GM12878 (cell line): ENCODE measurements around the gene CPA4.

ENCODE experiments used
- NR2F1 ChIP-seq: fragments of 450-650 bp; conservative IDR thresholded peaks from 2 replicates; pipeline ENCODE4 v1.6.1; 2017; ENCODE audit warnings: mild to moderate bottlenecking
- POLR2A ChIP-seq: IDR thresholded peaks from 2 replicates; pipeline ENCODE4 v1.6.1; 2011; ENCODE audit warnings: low read depth, mild to moderate bottlenecking, low read length
- TF ChIP-seq, protein P1 (sequence below), 3 experiments: IDR thresholded peaks in 2 of 3; conservative IDR thresholded peaks in 1 of 3; 2 replicates each; pipeline ENCODE4 v1.5.1; 2011; ENCODE audit warnings: low read depth in 3 of 3, low read length in 3 of 3, mild to moderate bottlenecking in 3 of 3, control low read depth in 2 of 3, moderate library complexity in 2 of 3, inconsistent platforms in 1 of 3, mixed read lengths in 1 of 3; ENCODE audit not compliant: control insufficient read depth in 2 of 3, insufficient read depth in 1 of 3; ENCODE audit errors: extremely low read depth in 1 of 3

DNA sequence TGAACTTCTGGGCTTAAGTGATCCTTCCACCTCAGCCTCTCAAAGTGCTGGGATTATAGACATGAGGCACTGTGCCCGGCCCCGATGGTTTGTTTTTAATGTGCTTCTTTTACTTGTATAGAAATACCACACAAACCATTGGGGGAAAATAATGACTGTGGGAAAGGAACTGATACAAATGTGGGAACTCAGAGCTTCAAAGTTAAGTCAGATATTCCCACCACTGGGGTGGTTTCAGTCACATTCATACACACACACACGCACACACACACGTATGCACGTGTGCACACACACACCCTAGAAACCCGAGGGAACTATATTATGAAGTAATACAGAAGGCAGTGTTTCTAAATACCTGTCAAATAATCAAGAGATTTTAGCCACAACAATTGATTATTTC lies 17.0 kb downstream of the CPA4 start:
- TF ChIP-seq, protein P1, sequence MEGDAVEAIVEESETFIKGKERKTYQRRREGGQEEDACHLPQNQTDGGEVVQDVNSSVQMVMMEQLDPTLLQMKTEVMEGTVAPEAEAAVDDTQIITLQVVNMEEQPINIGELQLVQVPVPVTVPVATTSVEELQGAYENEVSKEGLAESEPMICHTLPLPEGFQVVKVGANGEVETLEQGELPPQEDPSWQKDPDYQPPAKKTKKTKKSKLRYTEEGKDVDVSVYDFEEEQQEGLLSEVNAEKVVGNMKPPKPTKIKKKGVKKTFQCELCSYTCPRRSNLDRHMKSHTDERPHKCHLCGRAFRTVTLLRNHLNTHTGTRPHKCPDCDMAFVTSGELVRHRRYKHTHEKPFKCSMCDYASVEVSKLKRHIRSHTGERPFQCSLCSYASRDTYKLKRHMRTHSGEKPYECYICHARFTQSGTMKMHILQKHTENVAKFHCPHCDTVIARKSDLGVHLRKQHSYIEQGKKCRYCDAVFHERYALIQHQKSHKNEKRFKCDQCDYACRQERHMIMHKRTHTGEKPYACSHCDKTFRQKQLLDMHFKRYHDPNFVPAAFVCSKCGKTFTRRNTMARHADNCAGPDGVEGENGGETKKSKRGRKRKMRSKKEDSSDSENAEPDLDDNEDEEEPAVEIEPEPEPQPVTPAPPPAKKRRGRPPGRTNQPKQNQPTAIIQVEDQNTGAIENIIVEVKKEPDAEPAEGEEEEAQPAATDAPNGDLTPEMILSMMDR (IDR thresholded peaks at IDR 0.05 in 2 of 3, conservative IDR thresholded peaks at IDR 0.05 in 1 of 3; ENCODE audit: control insufficient read depth in 2 of 3, extremely low read depth in 1 of 3, insufficient read depth in 1 of 3, low read depth in 3 of 3, low read length in 3 of 3) = no peak
- no peak for TF ChIP-seq POLR2A
- no peak for TF ChIP-seq NR2F1
